NT2/D1 (cell line): Measurements from ENCODE around the gene KAT14.
"Not testable (repeated sequence)": the region's sequence is repeated elsewhere in the genome, so short reads cannot be mapped to it uniquely, and the experiment has no call there.

Source experiments
- DNase-seq: peaks from one replicate; pipeline ENCODE4 v3.0.0-alpha.2; 2011; ENCODE audit warnings: low read depth, low spot score
- H3K27me3 ChIP-seq: 2 replicates; pipeline ENCODE4 v1.6.0; 2011; ENCODE audit warnings: mild to moderate bottlenecking; ENCODE audit not compliant: insufficient read length, insufficient read depth
- H3K36me3 ChIP-seq: 2 replicates; pipeline ENCODE4 v1.6.1; 2011; ENCODE audit warnings: mild to moderate bottlenecking, low read length, mixed read lengths; ENCODE audit not compliant: insufficient read depth, insufficient read length
- H3K4me1 ChIP-seq: 2 replicates; pipeline ENCODE4 v1.5.1; 2011; ENCODE audit not compliant: insufficient read depth, insufficient read length
- H3K4me3 ChIP-seq: 2 replicates; pipeline ENCODE4 v1.5.1; 2011; ENCODE audit warnings: low read depth; ENCODE audit not compliant: insufficient read length
- H3K9ac ChIP-seq: 2 replicates; pipeline ENCODE4 v1.6.0; 2011; ENCODE audit warnings: low read depth; ENCODE audit not compliant: insufficient read length
- H3K9me3 ChIP-seq: 2 replicates; pipeline ENCODE4 v1.5.1; 2011; ENCODE audit warnings: mild to moderate bottlenecking, low read length; ENCODE audit not compliant: insufficient read depth
- SUZ12 ChIP-seq: IDR thresholded peaks from 2 replicates; pipeline ENCODE4 v1.6.1; 2011; ENCODE audit not compliant: insufficient read length, insufficient read depth; ENCODE audit errors: extremely low read depth
- YY1 ChIP-seq: IDR thresholded peaks from 2 replicates; pipeline ENCODE4 v1.6.1; 2011; ENCODE audit not compliant: insufficient read length, insufficient read depth
- ZNF274 ChIP-seq: IDR thresholded peaks from 2 replicates; pipeline ENCODE4 v1.6.1; 2011; ENCODE audit warnings: mild to moderate bottlenecking, low read depth, low read length

KAT14 gene, protein sequence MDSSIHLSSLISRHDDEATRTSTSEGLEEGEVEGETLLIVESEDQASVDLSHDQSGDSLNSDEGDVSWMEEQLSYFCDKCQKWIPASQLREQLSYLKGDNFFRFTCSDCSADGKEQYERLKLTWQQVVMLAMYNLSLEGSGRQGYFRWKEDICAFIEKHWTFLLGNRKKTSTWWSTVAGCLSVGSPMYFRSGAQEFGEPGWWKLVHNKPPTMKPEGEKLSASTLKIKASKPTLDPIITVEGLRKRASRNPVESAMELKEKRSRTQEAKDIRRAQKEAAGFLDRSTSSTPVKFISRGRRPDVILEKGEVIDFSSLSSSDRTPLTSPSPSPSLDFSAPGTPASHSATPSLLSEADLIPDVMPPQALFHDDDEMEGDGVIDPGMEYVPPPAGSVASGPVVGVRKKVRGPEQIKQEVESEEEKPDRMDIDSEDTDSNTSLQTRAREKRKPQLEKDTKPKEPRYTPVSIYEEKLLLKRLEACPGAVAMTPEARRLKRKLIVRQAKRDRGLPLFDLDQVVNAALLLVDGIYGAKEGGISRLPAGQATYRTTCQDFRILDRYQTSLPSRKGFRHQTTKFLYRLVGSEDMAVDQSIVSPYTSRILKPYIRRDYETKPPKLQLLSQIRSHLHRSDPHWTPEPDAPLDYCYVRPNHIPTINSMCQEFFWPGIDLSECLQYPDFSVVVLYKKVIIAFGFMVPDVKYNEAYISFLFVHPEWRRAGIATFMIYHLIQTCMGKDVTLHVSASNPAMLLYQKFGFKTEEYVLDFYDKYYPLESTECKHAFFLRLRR

GRCh38 chr20:18137412-18138265 is at the start of gene KAT14, which contains the start of gene PET117:
KAT14 (plus strand) TSS chr20:18137863; CDS start chr20:18142661, 4,798 bp downstream.
PET117 (plus strand) TSS chr20:18137863; CDS start chr20:18137956, 93 bp downstream.
- Histone ChIP-seq H3K4me3 (peak within 1 kb of the TSS; percentile 89), H3K36me3 (peaks cover 8% of the 10 kb centered on the region), H3K9ac (peak within 1 kb of the TSS; percentile 93), H3K4me1 (no peaks in the 10 kb centered on the region), H3K27me3 (peaks cover 11% of the 10 kb centered on the region), H3K9me3 (no peaks in the 10 kb centered on the region)
- DNase-seq: peak; percentile 80
- TF ChIP-seq SUZ12 (no peak), ZNF274 (no peak), YY1 (no peak)

DNA sequence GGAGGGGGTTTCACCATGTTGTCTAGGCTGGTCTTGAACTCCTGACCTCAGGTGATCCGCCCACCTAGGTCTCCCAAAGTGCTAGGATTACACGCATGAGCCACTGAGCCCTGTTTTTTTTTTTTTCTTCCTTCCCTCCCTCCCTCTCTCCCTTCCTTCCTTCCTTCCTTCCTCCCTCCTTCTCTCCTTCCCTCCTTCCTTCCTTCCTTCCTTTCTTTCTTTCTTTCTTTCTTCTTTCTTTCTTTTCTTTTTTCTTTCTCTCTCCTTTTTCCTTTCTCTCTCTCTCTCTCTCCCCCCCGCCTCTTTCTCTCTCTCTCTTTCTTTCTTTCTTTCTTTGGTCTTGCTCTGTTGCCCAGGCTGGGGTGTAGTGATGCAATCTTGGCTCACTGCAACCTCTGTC is 49.4 kb upstream of the KAT14 start:
- not testable (repeated sequence) for H3K4me3 ChIP-seq, H3K9me3 ChIP-seq, H3K9ac ChIP-seq, H3K4me1 ChIP-seq, H3K27me3 ChIP-seq, DNase-seq, H3K36me3 ChIP-seq

GRCh38 chr20:18088841-18089240 is 48.8 kb upstream of the KAT14 start:
- not testable (repeated sequence) for H3K9me3 ChIP-seq, DNase-seq, H3K4me1 ChIP-seq, H3K36me3 ChIP-seq, H3K4me3 ChIP-seq, H3K9ac ChIP-seq, H3K27me3 ChIP-seq

DNA sequence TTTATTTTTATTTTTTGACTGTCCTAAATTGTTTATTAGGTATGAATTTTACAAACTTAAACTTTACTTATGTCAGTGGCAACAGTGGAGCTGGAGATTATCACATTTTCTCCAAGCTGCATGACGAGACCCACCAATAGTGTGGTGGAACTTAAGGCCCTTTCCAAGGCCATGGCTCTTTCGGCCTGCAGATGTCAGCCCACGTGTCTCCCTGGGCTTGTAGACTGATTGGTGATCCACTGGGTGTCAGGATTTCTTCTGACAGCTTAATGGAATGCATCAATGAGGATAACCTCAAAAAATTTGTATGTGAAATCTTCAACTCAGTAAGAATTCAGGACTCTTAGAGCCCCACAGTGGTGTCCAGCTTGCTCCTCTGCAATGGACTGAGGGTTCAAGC is 47.6 kb upstream of the KAT14 start:
- H3K9me3 ChIP-seq: no peaks in the 10 kb centered on the region

DNA sequence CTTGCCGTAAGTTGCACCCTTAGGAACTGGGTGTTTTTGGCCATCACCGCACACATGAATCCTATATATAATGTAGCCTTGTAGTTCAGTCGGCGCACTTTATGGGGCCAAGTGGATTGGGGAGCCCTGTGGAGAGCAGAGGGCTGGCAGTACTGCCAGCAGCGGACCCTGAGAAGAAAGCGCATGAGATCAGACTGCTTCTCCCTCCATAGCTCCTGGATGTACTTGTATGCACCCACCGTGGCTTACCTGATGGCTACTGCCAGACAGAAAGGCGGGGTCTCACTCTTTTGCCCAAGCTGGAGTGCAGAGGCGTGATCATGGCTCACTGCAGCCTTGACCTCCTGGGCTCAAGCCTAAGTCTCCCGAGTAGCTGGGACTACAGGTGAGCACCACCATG is 47.2 kb upstream of the KAT14 start:
- Histone ChIP-seq H3K4me3 (no peak overlapping the region), H3K9me3 (no peaks in the 10 kb centered on the region), H3K4me1 (no peaks in the 10 kb centered on the region), H3K36me3 (no peaks in the 10 kb centered on the region), H3K9ac (no peak overlapping the region), H3K27me3 (no peaks in the 10 kb centered on the region)
- DNase-seq: no peak
- no peak for TF ChIP-seq YY1
- TF ChIP-seq ZNF274: no peak
- no peak for TF ChIP-seq SUZ12

More for the DNA sequence above, 47.6 kb upstream of the KAT14 start:
- no peak for DNase-seq
- TF ChIP-seq YY1 (no peak), SUZ12 (no peak), ZNF274 (no peak)
- Histone ChIP-seq H3K4me1 (no peaks in the 10 kb centered on the region), H3K36me3 (no peaks in the 10 kb centered on the region), H3K4me3 (no peak overlapping the region), H3K9ac (no peak overlapping the region), H3K27me3 (no peaks in the 10 kb centered on the region)

DNA sequence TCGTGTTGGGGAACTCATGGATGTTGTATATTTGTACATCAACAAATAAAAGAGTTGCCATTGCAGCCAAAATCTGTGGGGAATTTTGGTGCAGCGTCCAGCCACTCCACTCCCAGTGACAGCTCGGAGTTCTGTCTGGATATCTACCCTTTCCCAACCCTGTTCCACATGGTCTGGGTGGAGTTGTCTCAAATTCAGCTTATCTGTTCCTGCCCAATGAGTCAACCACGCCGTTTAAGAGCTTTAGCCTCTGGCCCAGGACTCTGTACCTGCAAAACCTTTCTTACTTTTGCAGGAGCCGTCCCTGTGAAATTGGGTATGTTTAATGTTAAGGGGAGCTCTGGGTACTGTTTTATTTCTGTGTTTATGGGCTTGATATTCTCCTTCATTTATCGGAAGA is 46.0 kb upstream of the KAT14 start:
- H3K27me3 ChIP-seq: no peaks in the 10 kb centered on the region

DNA sequence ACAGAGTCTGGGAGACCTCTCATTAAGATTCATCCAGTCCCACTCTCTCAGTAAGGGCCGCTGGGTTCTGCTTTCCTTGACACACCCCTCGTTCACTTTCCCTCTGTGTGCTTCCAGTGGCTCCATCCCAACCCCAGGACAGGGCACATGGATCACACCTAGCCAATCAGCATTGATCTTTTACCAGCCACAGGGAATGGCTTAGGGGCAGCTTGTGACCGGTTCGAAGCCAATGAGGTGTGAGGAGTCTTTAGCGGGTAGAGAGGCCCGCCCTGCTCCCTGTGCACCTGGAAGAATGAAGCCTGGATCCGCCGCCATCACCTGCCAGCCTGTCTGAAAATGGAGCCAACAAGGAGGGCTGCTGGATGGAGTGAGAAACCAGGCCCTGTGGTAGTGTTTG is 44.8 kb upstream of the KAT14 start:
- no peak for DNase-seq
- Histone ChIP-seq H3K4me3 (no peak overlapping the region), H3K9me3 (no peaks in the 10 kb centered on the region), H3K9ac (no peak overlapping the region), H3K36me3 (no peaks in the 10 kb centered on the region), H3K4me1 (no peaks in the 10 kb centered on the region), H3K27me3 (no peaks in the 10 kb centered on the region)
- TF ChIP-seq SUZ12: no peak
- no peak for TF ChIP-seq ZNF274
- no peak for TF ChIP-seq YY1

More for the DNA sequence above, 46.0 kb upstream of the KAT14 start:
- Histone ChIP-seq H3K4me1 (no peaks in the 10 kb centered on the region), H3K4me3 (no peak overlapping the region), H3K9ac (no peak overlapping the region), H3K9me3 (no peaks in the 10 kb centered on the region), H3K36me3 (no peaks in the 10 kb centered on the region)
- no peak for TF ChIP-seq ZNF274
- DNase-seq: no peak
